Left lung (tissue), 10 donors: ENCODE measurements around the gene ADAMTS2. TPM values are rescaled to one million over a fixed set of nuclear protein-coding genes. Genes with fewer than 3 reads are reported as not detected.

ENCODE experiments used
- ATAC-seq: fragments of 200-7000 bp; cut with Tn5 transposase; one replicate; pipeline ENCODE4 v1.9.1; 2020; ENCODE audit warnings: moderate library complexity
- DNase-seq, 4 donors: peaks; one replicate each; pipeline ENCODE4 v3.0.0-alpha.2; 2013 to 2020
- H3K27ac ChIP-seq, 2 donors: fragments of 200-600 bp; sonication (generic) in 1 of 2; one replicate each; pipeline versions ENCODE4 v1.5.0 to v1.8.0; 2020 to 2021
- H3K27me3 ChIP-seq, 2 donors: fragments of 200-600 bp; sonication (generic) in 1 of 2; one replicate each; pipeline versions ENCODE4 v1.5.0 to v1.8.0; 2020 to 2021
- H3K36me3 ChIP-seq, 2 donors: fragments of 200-600 bp; sonication (generic) in 1 of 2; one replicate each; pipeline versions ENCODE4 v1.5.0 to v1.8.0; 2020 to 2021
- H3K4me1 ChIP-seq, 2 donors: fragments of 200-600 bp; one replicate each; pipeline ENCODE4 v1.8.0; 2021
- H3K4me3 ChIP-seq, 2 donors: fragments of 200-600 bp; sonication (generic) in 1 of 2; one replicate each; pipeline versions ENCODE4 v1.5.0 to v1.8.0; 2020 to 2021; ENCODE audit warnings: mild to moderate bottlenecking in 1 of 2
- H3K9me3 ChIP-seq, 2 donors: fragments of 200-600 bp; sonication (generic) in 1 of 2; one replicate each; pipeline versions ENCODE4 v1.5.0 to v1.8.0; 2020 to 2021
- intact Hi-C, 2 donors: fragments of 100-400 bp; cut with DNase I; formaldehyde crosslinking; loops; one replicate each; pipeline versions ENCODE4 v1.11.2 to v1.14.2; 2022
- polyA plus RNA-seq, 6 donors: library from polyadenylated mRNA; unstranded; fragments of 120-200 nt; gene quantifications; one replicate each; pipeline ENCODE4 v1.2.1, GENCODE V29; 2013; ENCODE audit not compliant: insufficient read length in 6 of 6
- total RNA-seq, 2 donors: library from RNA; stranded (reverse); fragmentation: NEBNext Ultra II Directional; extraction: Animal tissue kit (Norgen Biotek cat#: 25700); gene quantifications; one replicate each; pipeline ENCODE4 v1.2.1, GENCODE V29; 2021
- TF ChIP-seq, protein P1 (sequence below), 2 donors: fragments of 200-600 bp; sonication (generic) in 1 of 2; IDR thresholded peaks; one replicate each; pipeline versions ENCODE4 v1.5.0 to v1.8.0; 2021; ENCODE audit warnings: antibody characterized with exemption in 2 of 2
- donor health status: DM: no; HTN: yes; CAD: no.
- donor health status: DM: no; HTN: no; CAD: no.

Gene ADAMTS2
- total and polyA plus RNA-seq, 8 donors: 27.5 to 68.2 (median 36.0) TPM

- TF ChIP-seq, protein P1, sequence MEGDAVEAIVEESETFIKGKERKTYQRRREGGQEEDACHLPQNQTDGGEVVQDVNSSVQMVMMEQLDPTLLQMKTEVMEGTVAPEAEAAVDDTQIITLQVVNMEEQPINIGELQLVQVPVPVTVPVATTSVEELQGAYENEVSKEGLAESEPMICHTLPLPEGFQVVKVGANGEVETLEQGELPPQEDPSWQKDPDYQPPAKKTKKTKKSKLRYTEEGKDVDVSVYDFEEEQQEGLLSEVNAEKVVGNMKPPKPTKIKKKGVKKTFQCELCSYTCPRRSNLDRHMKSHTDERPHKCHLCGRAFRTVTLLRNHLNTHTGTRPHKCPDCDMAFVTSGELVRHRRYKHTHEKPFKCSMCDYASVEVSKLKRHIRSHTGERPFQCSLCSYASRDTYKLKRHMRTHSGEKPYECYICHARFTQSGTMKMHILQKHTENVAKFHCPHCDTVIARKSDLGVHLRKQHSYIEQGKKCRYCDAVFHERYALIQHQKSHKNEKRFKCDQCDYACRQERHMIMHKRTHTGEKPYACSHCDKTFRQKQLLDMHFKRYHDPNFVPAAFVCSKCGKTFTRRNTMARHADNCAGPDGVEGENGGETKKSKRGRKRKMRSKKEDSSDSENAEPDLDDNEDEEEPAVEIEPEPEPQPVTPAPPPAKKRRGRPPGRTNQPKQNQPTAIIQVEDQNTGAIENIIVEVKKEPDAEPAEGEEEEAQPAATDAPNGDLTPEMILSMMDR (IDR thresholded peaks at IDR 0.05): no peak
- intact Hi-C loops: no loop called here
Observed at GRCh38 chr5:179378116-179378440, 32.8 kb upstream of the ADAMTS2 start.

DNA sequence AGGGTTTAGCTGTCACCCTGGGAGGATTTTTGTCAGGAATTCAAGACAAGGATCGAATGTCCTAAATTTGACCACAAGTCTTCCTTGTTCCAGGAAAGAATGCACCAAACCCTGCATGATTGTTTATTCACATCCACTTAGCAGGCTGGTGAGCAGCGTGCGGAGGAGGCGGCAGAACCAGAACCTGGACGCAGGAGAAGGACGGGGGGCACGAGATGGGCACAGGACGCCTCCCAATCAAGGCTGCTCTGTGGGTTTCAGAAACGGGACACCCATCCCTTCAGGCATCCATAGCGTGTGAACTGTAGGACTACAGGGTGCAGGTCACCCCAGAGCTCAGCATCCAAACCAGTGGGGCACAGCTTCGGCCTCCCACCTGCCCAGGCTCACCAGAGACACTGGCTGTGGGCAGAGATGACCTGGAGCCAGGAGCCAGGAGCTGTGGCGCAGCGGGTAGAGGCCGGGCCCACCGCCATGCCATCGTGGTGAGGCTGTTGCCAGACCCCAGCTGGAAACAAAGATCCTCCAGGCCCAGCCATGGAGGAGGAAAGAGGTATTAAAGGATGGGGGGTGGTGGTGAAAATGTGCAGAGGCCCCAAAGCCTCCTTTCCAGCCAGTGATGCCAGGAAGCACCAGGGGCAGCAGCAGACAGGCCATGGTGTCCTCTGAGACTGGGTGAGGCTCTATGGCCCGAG lies 32.3 kb upstream of the ADAMTS2 start:
- H3K4me3 ChIP-seq: no peak overlapping the region
- H3K36me3 ChIP-seq: no peaks in the 10 kb centered on the region
- H3K4me1 ChIP-seq: no peaks in the 10 kb centered on the region
- TF ChIP-seq, protein P1 (IDR thresholded peaks at IDR 0.05): no peak
- DNase-seq (no peak), ATAC-seq (no peak)
- H3K27ac ChIP-seq: no peak overlapping the region
- H3K9me3 ChIP-seq: no peaks in the 10 kb centered on the region
- intact Hi-C loops: no loop called here
- no peaks in the 10 kb centered on the region for H3K27me3 ChIP-seq

More at GRCh38 chr5:179378116-179378440, 32.8 kb upstream of the ADAMTS2 start:
- Histone ChIP-seq H3K9me3 (no peaks in the 10 kb centered on the region), H3K4me3 (no peak overlapping the region), H3K27ac (no peak overlapping the region), H3K27me3 (no peaks in the 10 kb centered on the region), H3K36me3 (no peaks in the 10 kb centered on the region), H3K4me1 (no peaks in the 10 kb centered on the region)
- ATAC-seq: no peak
- no peak for DNase-seq

DNA sequence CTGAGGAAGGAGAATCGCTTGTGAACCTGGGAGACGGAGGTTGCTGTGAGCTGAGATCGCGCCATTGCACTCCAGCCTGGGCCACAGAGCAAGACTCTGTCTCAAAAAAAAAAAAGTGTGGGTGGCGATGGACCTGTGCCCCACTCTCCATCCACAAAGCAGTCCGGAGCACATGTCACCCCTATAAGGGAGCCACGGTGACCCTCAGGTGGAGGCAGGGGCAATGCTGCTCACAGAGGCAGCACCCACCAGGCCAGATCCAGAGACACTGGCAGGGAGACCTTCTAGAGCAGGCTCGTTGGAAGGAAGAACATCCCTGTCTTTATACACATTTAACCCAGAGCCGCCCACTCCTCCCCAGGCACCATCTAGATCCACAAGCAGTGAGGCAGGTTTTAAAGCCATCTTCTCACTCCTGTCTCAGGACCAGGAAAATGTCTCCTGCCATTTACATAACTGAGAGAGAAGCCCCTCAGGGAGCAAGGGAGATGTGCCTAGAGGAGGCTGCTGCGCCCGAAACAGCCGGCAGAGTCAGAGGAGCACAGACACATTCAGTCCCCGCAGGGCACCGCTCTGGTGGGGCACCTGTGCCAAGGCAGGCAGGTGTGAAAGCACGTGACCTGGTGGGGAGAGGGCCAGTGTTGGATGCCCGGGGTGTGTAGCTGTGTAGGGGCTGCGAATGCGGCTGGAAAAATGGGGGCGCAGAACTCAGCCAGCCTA lies 31.6 kb upstream of the ADAMTS2 start:
- no peak overlapping the region for H3K27ac ChIP-seq
- ATAC-seq: no peak
- no peaks in the 10 kb centered on the region for H3K27me3 ChIP-seq
- no peaks in the 10 kb centered on the region for H3K4me1 ChIP-seq
- intact Hi-C loops: no loop called here
- no peaks in the 10 kb centered on the region for H3K36me3 ChIP-seq
- H3K4me3 ChIP-seq: no peak overlapping the region
- no peaks in the 10 kb centered on the region for H3K9me3 ChIP-seq
- DNase-seq: no peak
- TF ChIP-seq, protein P1 (IDR thresholded peaks at IDR 0.05): no peak

DNA sequence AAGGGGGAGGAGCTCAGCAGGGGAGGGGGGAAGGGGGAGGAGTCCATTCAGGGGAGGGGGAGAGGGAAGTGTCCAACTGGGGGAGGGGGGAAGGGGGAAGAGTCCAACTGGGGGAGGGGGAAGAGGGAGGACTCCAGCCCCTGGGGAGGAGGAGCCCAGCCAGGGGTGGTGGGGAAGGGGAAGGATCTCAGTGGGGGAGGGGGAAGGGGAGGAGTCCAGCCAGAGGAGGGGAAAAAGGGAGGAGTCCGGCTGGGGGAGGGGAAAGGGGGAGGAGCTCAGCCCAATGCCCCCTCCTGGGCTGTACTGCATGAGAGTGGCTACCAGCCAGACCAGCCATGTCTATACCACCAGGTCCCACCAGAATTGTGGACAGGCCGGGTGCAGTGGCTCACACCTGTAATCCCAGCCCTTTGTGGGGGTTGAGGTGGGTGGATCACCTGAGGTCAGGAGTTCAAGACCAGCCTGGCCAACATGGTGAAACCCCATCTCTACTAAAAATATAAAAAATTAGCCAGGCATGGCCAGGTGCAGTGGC lies 30.6 kb upstream of the ADAMTS2 start:
- TF ChIP-seq, protein P1 (IDR thresholded peaks at IDR 0.05): no peak
- H3K27ac ChIP-seq: no peak overlapping the region
- no peaks in the 10 kb centered on the region for H3K36me3 ChIP-seq
- DNase-seq (peak in 1 of 4 donors; percentile 31), ATAC-seq (no peak)
- no peaks in the 10 kb centered on the region for H3K4me1 ChIP-seq
- no peak overlapping the region for H3K4me3 ChIP-seq
- no peaks in the 10 kb centered on the region for H3K9me3 ChIP-seq
- intact Hi-C loops: no loop called here
- H3K27me3 ChIP-seq: no peaks in the 10 kb centered on the region

DNA sequence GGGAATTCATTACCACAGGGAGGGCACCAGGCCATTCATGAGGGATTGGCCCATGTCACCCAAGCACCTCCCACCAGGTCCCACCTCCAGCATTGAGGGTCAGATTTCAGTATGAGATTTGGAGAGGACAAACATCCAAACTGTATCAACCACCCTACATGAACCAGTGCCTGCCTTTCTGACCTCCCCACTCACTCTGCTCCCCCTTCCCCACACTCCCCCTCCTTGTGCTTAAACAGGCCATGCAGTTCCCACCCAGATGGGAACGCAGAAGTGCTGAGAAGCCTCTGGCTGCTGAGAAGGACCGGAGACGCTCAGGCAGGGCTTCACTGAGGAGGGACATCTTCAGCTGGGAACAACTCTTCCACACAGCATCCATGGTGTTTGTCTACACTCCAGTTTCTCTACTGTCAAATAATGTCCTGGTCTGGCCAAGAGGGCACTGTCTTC lies 30.0 kb upstream of the ADAMTS2 start:
- Histone ChIP-seq H3K27ac (no peak overlapping the region), H3K27me3 (no peaks in the 10 kb centered on the region), H3K9me3 (no peaks in the 10 kb centered on the region), H3K4me3 (no peak overlapping the region), H3K4me1 (no peaks in the 10 kb centered on the region), H3K36me3 (no peaks in the 10 kb centered on the region)
- intact Hi-C loops: no loop called here
- DNase-seq (no peak), ATAC-seq (no peak)
- TF ChIP-seq, protein P1 (IDR thresholded peaks at IDR 0.05): no peak
